Fibroblast of villous mesenchyme (primary cell): ENCODE data around the gene SHOC2. TPM values are rescaled to one million over a fixed set of nuclear protein-coding genes. Genes with fewer than 3 reads are reported as not detected.

Source experiments
- DNase-seq: peaks from one replicate; pipeline ENCODE4 v3.0.0-alpha.2; 2010; ENCODE audit warnings: low read depth
- H3K4me3 ChIP-seq: 2 replicates; pipeline ENCODE4 v1.5.1; 2011; ENCODE audit warnings: low read depth, mild to moderate bottlenecking, low read length
- CTCF ChIP-seq: IDR thresholded peaks from 2 replicates; pipeline ENCODE4 v1.5.1; 2012; ENCODE audit warnings: low read depth, mild to moderate bottlenecking, low read length; ENCODE audit not compliant: insufficient read depth
- total RNA-seq: library from RNA; depleted of rRNA; stranded (reverse); fragments of >200 nt; gene quantifications from 2 replicates; pipeline ENCODE4 v1.2.3, GENCODE V29; 2012

The SHOC2 gene
- total RNA-seq, 1 donor, result 69.5 TPM

- TF ChIP-seq CTCF, result no peak
- H3K4me3 ChIP-seq, result peak overlapping the region; percentile 87
- no peak for DNase-seq
Measured at GRCh38 chr10:110873951-110874350, 45.5 kb upstream of the SHOC2 start.

GRCh38 chr10:110876000-110876399 lies 43.4 kb upstream of the SHOC2 start:
- TF ChIP-seq CTCF, result no peak
- DNase-seq, result no peak

GRCh38 chr10:110876788-110877187 lies 42.6 kb upstream of the SHOC2 start:
- no peak overlapping the region for H3K4me3 ChIP-seq
- no peak for DNase-seq
- no peak for TF ChIP-seq CTCF

More at GRCh38 chr10:110876000-110876399, 43.4 kb upstream of the SHOC2 start:
- H3K4me3 ChIP-seq, result no peak overlapping the region

GRCh38 chr10:110880012-110880411 lies 39.4 kb upstream of the SHOC2 start:
- no peak for DNase-seq
- TF ChIP-seq CTCF, result no peak
- H3K4me3 ChIP-seq, result no peak overlapping the region

- no peak for TF ChIP-seq CTCF
- H3K4me3 ChIP-seq, result no peak overlapping the region
- no peak for DNase-seq
Measured at GRCh38 chr10:110881247-110881646, 38.2 kb upstream of the SHOC2 start.

GRCh38 chr10:110881905-110882304 lies 37.5 kb upstream of the SHOC2 start:
- no peak for TF ChIP-seq CTCF
- H3K4me3 ChIP-seq, result no peak overlapping the region
- no peak for DNase-seq

- H3K4me3 ChIP-seq, result no peak overlapping the region
- peak; percentile 59 for DNase-seq
- no peak for TF ChIP-seq CTCF
Measured at GRCh38 chr10:110883924-110884323, 35.5 kb upstream of the SHOC2 start.
